B cell (primary cell): ENCODE measurements around the gene PNPLA5. TPM values are rescaled to one million over a fixed set of nuclear protein-coding genes. Genes with fewer than 3 reads are reported as not detected.

Experiments used
- ATAC-seq: fragments of 200-7000 bp; cut with Tn5 transposase; one replicate; pipeline ENCODE4 v1.10.0; 2021; ENCODE audit warnings: low read depth, mild to moderate bottlenecking, moderate number of reproducible peaks, moderate library complexity
- CTCF ChIA-PET: fragments of 350-600 bp; sonication (Branson Sonifier 250); formaldehyde crosslinking; loops from one replicate; lab custom pipeline; 2021; ENCODE audit warnings: antibody characterized with exemption, inconsistent platforms; lab: Charles Lee
- POLR2A ChIA-PET: fragments of 350-600 bp; sonication (Branson Sonifier 250); formaldehyde crosslinking; loops from one replicate; lab custom pipeline; 2021; ENCODE audit warnings: antibody characterized with exemption; lab: Charles Lee
- DNase-seq: peaks from one replicate; pipeline ENCODE4 v3.0.0; 2013
- H2AFZ ChIP-seq: 2 replicates; pipeline ENCODE4 v1.6.1; 2012; ENCODE audit warnings: mild to moderate bottlenecking, low read depth, low read length; ENCODE audit not compliant: insufficient read depth, poor library complexity, severe bottlenecking
- H3K27ac ChIP-seq, 2 donors: 1 replicate in 1 of 2; 2 replicates in 1 of 2; pipeline ENCODE4 v1.5.1; 2012 to 2013; ENCODE audit warnings: low read length in 2 of 2, mild to moderate bottlenecking in 2 of 2, moderate library complexity in 1 of 2
- H3K27me3 ChIP-seq, 4 experiments: fragments of 200-600 bp in 1 of 4; sonication (generic) in 1 of 4; replicated peaks in 1 of 4; 1 replicate in 2 of 4; 2 replicates in 2 of 4; pipeline versions ENCODE4 v1.6.1 to v1.7.0; 2013 to 2016; ENCODE audit warnings: low read length in 3 of 4, mild to moderate bottlenecking in 2 of 4, mixed read lengths in 1 of 4, moderate library complexity in 1 of 4; ENCODE audit not compliant: insufficient read depth in 4 of 4, control insufficient read depth in 3 of 4; ENCODE audit errors: control extremely low read depth in 1 of 4
- H3K36me3 ChIP-seq, 2 experiments: replicated peaks in 1 of 2; 1 replicate in 1 of 2; 2 replicates in 1 of 2; pipeline versions ENCODE4 v1.6.1 to v1.7.1; 2013; ENCODE audit warnings: low read length in 1 of 2; ENCODE audit not compliant: insufficient read depth in 2 of 2, control insufficient read depth in 1 of 2; ENCODE audit errors: control extremely low read depth in 1 of 2, extremely low read depth in 1 of 2
- H3K4me1 ChIP-seq, 2 donors: fragments of 200-600 bp in 1 of 2; sonication (generic) in 1 of 2; 1 replicate in 1 of 2; 2 replicates in 1 of 2; pipeline versions ENCODE4 v1.5.1 to v1.6.1; 2013 to 2017; ENCODE audit warnings: low read length in 2 of 2; ENCODE audit not compliant: control insufficient read depth in 2 of 2, insufficient read depth in 2 of 2
- H3K4me2 ChIP-seq: replicated peaks from 2 replicates; pipeline ENCODE3; 2012; ENCODE audit warnings: mild to moderate bottlenecking, low read depth, low read length; ENCODE audit not compliant: poor library complexity, severe bottlenecking
- H3K4me3 ChIP-seq, 5 experiments: fragments of 200-600 bp in 1 of 5; sonication (generic) in 1 of 5; 1 replicate in 3 of 5; 2 replicates in 2 of 5; pipeline versions ENCODE4 v1.5.1 to v1.7.0; 2011 to 2016; ENCODE audit warnings: low read length in 4 of 5, mild to moderate bottlenecking in 4 of 5, low read depth in 2 of 5, control low read depth in 1 of 5, moderate library complexity in 1 of 5; ENCODE audit not compliant: insufficient read depth in 1 of 5; ENCODE audit errors: control extremely low read depth in 1 of 5, extremely low read depth in 1 of 5
- H3K79me2 ChIP-seq: fragments of 200-600 bp; sonication (generic); one replicate; pipeline ENCODE4 v1.6.0; 2016; ENCODE audit warnings: low read length; ENCODE audit not compliant: control insufficient read depth, insufficient read depth
- H3K9ac ChIP-seq: fragments of 200-600 bp; sonication (generic); 2 replicates; pipeline ENCODE4 v1.6.1; 2017; ENCODE audit warnings: mild to moderate bottlenecking, low read length, moderate library complexity
- H3K9me3 ChIP-seq, 3 donors: one replicate each; pipeline versions ENCODE4 v1.6.1 to v1.7.1; 2013; ENCODE audit warnings: low read length in 2 of 3; ENCODE audit not compliant: control insufficient read depth in 2 of 3, insufficient read depth in 1 of 3; ENCODE audit errors: control extremely low read depth in 1 of 3
- H4K20me1 ChIP-seq: 2 replicates; pipeline ENCODE4 v1.6.0; 2012; ENCODE audit warnings: mild to moderate bottlenecking, low read length; ENCODE audit not compliant: insufficient read depth, control insufficient read depth, poor library complexity, severe bottlenecking
- H3K27ac Mint-ChIP-seq: one replicate; pipeline ENCODE4 v1.8.0; 2021; ENCODE audit warnings: mixed read lengths
- H3K27me3 Mint-ChIP-seq: one replicate; pipeline ENCODE4 v1.8.0; 2021; ENCODE audit warnings: mixed read lengths
- H3K4me1 Mint-ChIP-seq: one replicate; pipeline ENCODE4 v1.8.0; 2021; ENCODE audit warnings: mixed read lengths
- H3K4me3 Mint-ChIP-seq: one replicate; pipeline ENCODE4 v1.8.0; 2021; ENCODE audit warnings: mixed read lengths
- H3K9me3 Mint-ChIP-seq: one replicate; pipeline ENCODE4 v1.8.0; 2022; ENCODE audit warnings: mixed read lengths; ENCODE audit not compliant: insufficient read depth
- CTCF ChIP-seq: fragments of 200-600 bp; IDR thresholded peaks from one replicate; pipeline ENCODE4 v1.8.0; 2022; ENCODE audit warnings: antibody characterized with exemption, mild to moderate bottlenecking
- EZH2 ChIP-seq: IDR thresholded peaks from 2 replicates; pipeline ENCODE4 v1.6.1; 2012; ENCODE audit warnings: borderline replicate concordance, low read depth, mild to moderate bottlenecking, moderate library complexity, low read length; ENCODE audit not compliant: insufficient read depth, poor library complexity, severe bottlenecking
- WGBS: methylation state at CpG from one replicate; pipeline ENCODE4 v1.1.5; 2013; ENCODE audit warnings: missing lambda C conversion rate; ENCODE audit not compliant: insufficient coverage; 5-methylcytosine and 5-hydroxymethylcytosine counted together
- intact Hi-C: fragments of 100-400 bp; cut with micrococcal nuclease; formaldehyde crosslinking; loops from one replicate; pipeline ENCODE4 v1.10.0; 2022
- polyA plus RNA-seq: library from polyadenylated mRNA; depleted of rRNA; stranded (reverse); fragments of >200 nt; gene quantifications from 2 replicates; pipeline ENCODE4 v1.2.3, GENCODE V29; 2012
- total RNA-seq, 2 donors: library from RNA; stranded (reverse); fragments of 120-200 nt in 1 of 2; gene quantifications; 1 replicate in 1 of 2; 2 replicates in 1 of 2; pipeline versions ENCODE4 v1.2.3 to v1.2.4, GENCODE V29; 2013 to 2022

The PNPLA5 gene
- total and polyA plus RNA-seq, 2 donors (not counting 1 experiment from before 2014, with no cell fraction given) = not detected

GRCh38 chr22:43829904-43830851 is 61.6 kb downstream of the PNPLA5 start:
- ATAC-seq (no peak), DNase-seq (no peak)
- Histone ChIP-seq H3K4me3 (no peak overlapping the region), H3K4me2 (no peak overlapping the region), H3K9ac (no peak overlapping the region), H3K27ac (no peak overlapping the region), H3K79me2 (no peaks in the 10 kb centered on the region), H3K4me1 (no peaks in the 10 kb centered on the region), H3K36me3 (no peaks in the 10 kb centered on the region), H4K20me1 (no peaks in the 10 kb centered on the region), H3K27me3 (no peaks in the 10 kb centered on the region), H3K9me3 (no peaks in the 10 kb centered on the region), H2AFZ (no peak overlapping the region)
- Mint-ChIP-seq H3K9me3 (no peaks in the 10 kb centered on the region), H3K4me3 (no peak overlapping the region), H3K4me1 (no peaks in the 10 kb centered on the region), H3K27me3 (peaks cover 5% of the 10 kb centered on the region), H3K27ac (no peak overlapping the region)
- ChIA-PET POLR2A (no interaction called here), CTCF (no interaction called here)
- no peak for TF ChIP-seq CTCF
- no peak for TF ChIP-seq EZH2
- 84% methylated on average over 29 of the region's 33 CpGs for WGBS
- intact Hi-C loops = no loop called here

Other genes with a start within 250 kb of the PNPLA5 start
- 0.07 and 0.39 TPM in 2 replicates for gene EFCAB6, start 79.7 kb downstream of the PNPLA5 start, total RNA-seq
- gene EFCAB6, start 79.7 kb downstream of the PNPLA5 start, polyA plus RNA-seq = 0.10 TPM in 1 of 2 replicates, not detected in the other
- not detected in 2 replicates for gene SULT4A1, start 29.5 kb downstream of the PNPLA5 start, total RNA-seq
- gene SULT4A1, start 29.5 kb downstream of the PNPLA5 start, polyA plus RNA-seq = not detected in 2 replicates
- 0.10 TPM in 1 of 2 replicates, not detected in the other for gene PNPLA3, start 31.8 kb upstream of the PNPLA5 start, total RNA-seq
- gene PNPLA3, start 31.8 kb upstream of the PNPLA5 start, polyA plus RNA-seq = 0.15 TPM in 1 of 2 replicates, not detected in the other
- gene SAMM50, start 63.4 kb upstream of the PNPLA5 start, total RNA-seq = 43.2 and 47.3 TPM in 2 replicates
- gene SAMM50, start 63.4 kb upstream of the PNPLA5 start, polyA plus RNA-seq = 18.8 and 21.5 TPM in 2 replicates
- gene PARVB, start 132.3 kb upstream of the PNPLA5 start, total RNA-seq = 49.4 and 49.8 TPM in 2 replicates
- 33.0 and 48.0 TPM in 2 replicates for gene PARVB, start 132.3 kb upstream of the PNPLA5 start, polyA plus RNA-seq